AG09309 (cell line): ENCODE results near the gene DAO.
"Not testable (repeated sequence)": the region's sequence is repeated elsewhere in the genome, so short reads cannot be mapped to it uniquely, and the experiment has no call there.

Experiments used
- DNase-seq: peaks from one replicate; pipeline ENCODE4 v3.0.0-alpha.2; 2010; ENCODE audit warnings: low read depth
- H3K4me3 ChIP-seq: 2 replicates; pipeline ENCODE4 v1.5.1; 2011; ENCODE audit warnings: mild to moderate bottlenecking, low read depth, low read length, moderate library complexity; ENCODE audit not compliant: control insufficient read depth
- CTCF ChIP-seq: IDR thresholded peaks from 2 replicates; pipeline ENCODE4 v1.5.1; 2011; ENCODE audit warnings: mild to moderate bottlenecking, low read depth, low read length, inconsistent platforms; ENCODE audit not compliant: insufficient read depth, control insufficient read depth; ENCODE audit errors: missing control alignments

The DAO gene

GRCh38 chr12:108860443-108860842 is 19.4 kb upstream of the DAO start:
- H3K4me3 ChIP-seq, result no peak overlapping the region
- no peak for DNase-seq
- TF ChIP-seq CTCF, result no peak

- DNase-seq, result no peak
- no peak for TF ChIP-seq CTCF
- H3K4me3 ChIP-seq, result no peak overlapping the region
These were observed 17.9 kb upstream of the DAO start for GRCh38 chr12:108861878-108862587.

- no peak for TF ChIP-seq CTCF
- H3K4me3 ChIP-seq, result no peak overlapping the region
- no peak for DNase-seq
These were observed 17.3 kb upstream of the DAO start for GRCh38 chr12:108862588-108862959.

GRCh38 chr12:108865169-108865568 is 14.7 kb upstream of the DAO start:
- TF ChIP-seq CTCF, result no peak
- H3K4me3 ChIP-seq, result no peak overlapping the region
- no peak for DNase-seq

GRCh38 chr12:108866083-108866482 is 13.8 kb upstream of the DAO start:
- not testable (repeated sequence) for H3K4me3 ChIP-seq, DNase-seq

- TF ChIP-seq CTCF, result no peak
- DNase-seq, result no peak
These were observed 11.1 kb upstream of the DAO start for GRCh38 chr12:108868781-108869180.

GRCh38 chr12:108875280-108875679 is 4.6 kb upstream of the DAO start:
- H3K4me3 ChIP-seq, result no peak overlapping the region
- DNase-seq, result no peak
- no peak for TF ChIP-seq CTCF

More at GRCh38 chr12:108868781-108869180, 11.1 kb upstream of the DAO start:
- H3K4me3 ChIP-seq, result no peak overlapping the region
